ENCODE results near the gene FA2H. TPM values are rescaled to one million over a fixed set of nuclear protein-coding genes. Genes with fewer than 3 reads are reported as not detected.

The FA2H gene
- total RNA-seq, 4 donors from 2014 or later = 1.2 to 4.2 (median 2.0) TPM

DNA sequence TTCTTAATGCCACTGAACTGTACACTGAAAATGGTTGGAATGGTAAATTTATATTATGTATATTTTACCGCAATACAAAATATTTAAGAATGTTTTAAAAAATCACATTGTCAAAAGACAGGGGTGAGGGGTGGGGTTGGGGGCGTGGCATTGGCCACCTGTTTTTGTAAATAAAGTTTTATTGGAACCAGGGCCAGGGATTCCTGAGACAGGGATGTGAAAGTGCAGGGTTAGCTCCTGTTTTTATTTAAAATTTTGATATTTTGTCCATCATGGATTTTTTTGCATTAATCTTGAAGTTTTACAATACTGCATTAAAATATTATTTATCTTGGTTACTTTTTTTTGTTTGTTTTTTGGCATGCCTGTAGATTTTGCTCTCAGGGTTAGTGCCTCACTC is 2.3 kb upstream of the FA2H start:
- 96 to 98% methylated on average over 2 of the region's 2 CpGs for WGBS, 2 donors
- Histone ChIP-seq H3K9me3 (no peaks in the 10 kb centered on the region), H3K4me1 (peaks cover 10 to 20% of the 10 kb centered on the region in 2 donors), H3K27ac (no peak overlapping the region), H3K4me3 (replicated peaks in 1 of 3) (no peak overlapping the region), H3K27me3 (no peaks in the 10 kb centered on the region), H3K36me3 (no peaks in the 10 kb centered on the region)
- no peak for DNase-seq
- intact Hi-C loops (cut with DNase I) = no loop called here
- TF ChIP-seq POLR2A (IDR thresholded peaks at IDR 0.05) = no peak
- TF ChIP-seq, protein P1, sequence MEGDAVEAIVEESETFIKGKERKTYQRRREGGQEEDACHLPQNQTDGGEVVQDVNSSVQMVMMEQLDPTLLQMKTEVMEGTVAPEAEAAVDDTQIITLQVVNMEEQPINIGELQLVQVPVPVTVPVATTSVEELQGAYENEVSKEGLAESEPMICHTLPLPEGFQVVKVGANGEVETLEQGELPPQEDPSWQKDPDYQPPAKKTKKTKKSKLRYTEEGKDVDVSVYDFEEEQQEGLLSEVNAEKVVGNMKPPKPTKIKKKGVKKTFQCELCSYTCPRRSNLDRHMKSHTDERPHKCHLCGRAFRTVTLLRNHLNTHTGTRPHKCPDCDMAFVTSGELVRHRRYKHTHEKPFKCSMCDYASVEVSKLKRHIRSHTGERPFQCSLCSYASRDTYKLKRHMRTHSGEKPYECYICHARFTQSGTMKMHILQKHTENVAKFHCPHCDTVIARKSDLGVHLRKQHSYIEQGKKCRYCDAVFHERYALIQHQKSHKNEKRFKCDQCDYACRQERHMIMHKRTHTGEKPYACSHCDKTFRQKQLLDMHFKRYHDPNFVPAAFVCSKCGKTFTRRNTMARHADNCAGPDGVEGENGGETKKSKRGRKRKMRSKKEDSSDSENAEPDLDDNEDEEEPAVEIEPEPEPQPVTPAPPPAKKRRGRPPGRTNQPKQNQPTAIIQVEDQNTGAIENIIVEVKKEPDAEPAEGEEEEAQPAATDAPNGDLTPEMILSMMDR (IDR thresholded peaks at IDR 0.05) = no peak

DNA sequence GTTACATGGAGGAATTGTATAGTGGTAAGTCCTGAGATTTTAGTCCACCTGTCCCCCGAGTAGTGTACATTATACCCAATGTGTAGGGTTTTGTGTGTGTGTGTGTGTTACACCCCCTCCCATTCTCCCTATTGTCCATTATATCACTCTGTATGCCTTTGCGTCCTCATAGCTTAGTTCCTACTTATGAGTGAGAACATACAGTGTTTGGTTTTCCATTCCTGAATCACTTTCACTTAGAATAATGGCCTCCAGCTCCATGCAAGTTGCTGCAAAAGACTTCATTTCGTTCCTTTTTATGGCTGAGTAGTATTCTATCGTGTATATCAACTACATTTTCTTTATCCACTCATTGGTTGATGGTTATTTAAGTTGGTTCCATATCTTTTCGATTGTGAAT is 635 bp upstream of the FA2H start:
- WGBS, 2 donors = 69 to 74% methylated on average over 5 of the region's 5 CpGs
- no peak for DNase-seq
- intact Hi-C loops (cut with DNase I) = no loop called here
- Histone ChIP-seq H3K9me3 (no peaks in the 10 kb centered on the region), H3K4me3 (replicated peaks in 1 of 3) (peak overlapping the region in 1 of 3 donors; percentile 49), H3K36me3 (no peaks in the 10 kb centered on the region), H3K27ac (peak overlapping the region in 1 of 3 donors; percentile 20), H3K4me1 (peaks cover 10 to 20% of the 10 kb centered on the region in 2 donors), H3K27me3 (no peaks in the 10 kb centered on the region)
- TF ChIP-seq, protein P1 (IDR thresholded peaks at IDR 0.05) = no peak
- TF ChIP-seq POLR2A (IDR thresholded peaks at IDR 0.05) = no peak

DNA sequence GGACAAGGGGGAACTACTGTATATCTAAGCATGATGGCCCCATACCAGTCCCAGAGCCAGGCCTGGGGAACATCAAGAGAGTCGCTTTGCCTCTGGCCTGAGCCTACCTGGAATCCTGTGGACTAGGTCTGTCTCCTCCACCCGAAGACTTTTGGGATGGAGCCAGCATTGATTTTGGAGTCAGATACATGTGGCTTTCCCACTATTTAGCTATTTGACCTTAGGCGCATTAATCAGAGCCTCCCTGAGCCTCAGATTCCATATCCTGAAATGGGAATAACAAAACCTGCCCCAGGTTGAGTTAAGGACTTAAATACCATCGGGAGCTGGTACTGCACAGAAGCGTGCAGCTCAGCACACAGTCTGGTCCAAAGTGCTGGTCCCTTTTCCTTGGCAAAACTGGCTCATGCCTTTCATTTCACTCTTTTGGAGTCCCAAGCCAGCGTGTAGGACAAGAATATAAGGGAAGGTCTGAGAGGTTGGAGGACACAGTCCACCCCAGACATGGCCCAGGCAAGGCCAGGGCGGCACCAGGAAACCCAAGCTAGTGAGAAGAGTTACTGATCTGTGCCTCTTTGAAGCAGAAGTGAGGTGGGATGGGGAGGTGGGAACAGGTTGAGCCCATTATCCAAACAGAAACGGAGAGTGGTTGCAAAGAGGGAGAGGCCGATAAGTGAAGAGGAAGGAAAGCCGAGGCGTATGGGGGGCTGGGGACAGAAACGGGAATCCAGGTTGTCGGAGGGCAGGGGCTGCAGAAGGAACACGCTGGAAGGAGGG is 986 bp downstream of the FA2H start:
- no peaks in the 10 kb centered on the region for H3K27me3 ChIP-seq
- intact Hi-C loops (cut with DNase I) = no loop called here
- H3K27ac ChIP-seq = no peak overlapping the region
- DNase-seq = peak in 1 of 2 donors; percentile 4
- no peaks in the 10 kb centered on the region for H3K9me3 ChIP-seq
- H3K4me3 ChIP-seq (replicated peaks in 1 of 3) = peak overlapping the region in 1 of 3 donors; percentile 49
- 44 to 48% methylated on average over 14 of the region's 14 CpGs for WGBS, 2 donors
- no peaks in the 10 kb centered on the region for H3K36me3 ChIP-seq
- peaks cover 10 to 18% of the 10 kb centered on the region in 2 donors for H3K4me1 ChIP-seq
- TF ChIP-seq, protein P1 (IDR thresholded peaks at IDR 0.05) = no peak
- TF ChIP-seq POLR2A (IDR thresholded peaks at IDR 0.05) = no peak

DNA sequence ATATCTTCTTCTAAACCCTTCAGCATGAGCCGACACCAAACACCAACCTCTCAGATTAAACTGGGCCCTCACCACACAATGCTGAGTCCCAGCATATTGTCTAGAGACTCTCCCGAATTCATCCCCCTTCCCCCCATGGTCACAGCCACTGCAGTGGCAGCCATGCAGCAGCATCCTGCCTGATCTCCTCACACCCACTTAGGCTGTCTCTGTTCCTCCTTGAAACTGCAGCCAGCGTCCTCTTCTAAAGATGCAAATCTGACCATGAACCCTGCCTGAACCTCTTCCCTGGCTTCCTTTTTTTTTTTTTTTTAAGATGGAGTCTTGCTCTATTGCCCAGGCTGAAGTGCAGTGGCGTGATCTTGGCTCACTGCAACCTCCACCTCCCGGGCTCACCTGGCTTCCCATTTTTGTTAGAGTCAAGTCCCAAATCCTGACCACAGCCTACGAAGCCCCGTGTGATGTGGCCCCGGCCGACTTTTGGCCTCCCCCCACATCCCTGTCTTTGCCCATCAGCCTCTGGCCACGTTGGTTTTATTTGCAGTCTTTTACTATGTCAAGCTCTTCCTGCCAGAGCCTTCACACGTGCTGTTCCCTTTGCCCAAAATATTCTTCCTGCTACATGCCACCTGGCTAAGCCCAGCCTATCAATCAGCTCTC is 2.8 kb downstream of the FA2H start:
- no peaks in the 10 kb centered on the region for H3K27me3 ChIP-seq
- H3K4me1 ChIP-seq = peaks cover 7 to 16% of the 10 kb centered on the region in 2 donors
- no peak overlapping the region for H3K27ac ChIP-seq
- no peak for DNase-seq
- intact Hi-C loops (cut with DNase I) = no loop called here
- 79 to 85% methylated on average over 11 of the region's 11 CpGs for WGBS, 2 donors
- H3K4me3 ChIP-seq (replicated peaks in 1 of 3) = no peak overlapping the region
- H3K9me3 ChIP-seq = no peaks in the 10 kb centered on the region
- TF ChIP-seq POLR2A (IDR thresholded peaks at IDR 0.05) = no peak
- TF ChIP-seq, protein P1 (IDR thresholded peaks at IDR 0.05) = no peak
- no peaks in the 10 kb centered on the region for H3K36me3 ChIP-seq
